ENCODE data around the gene MAN1A1. TPM values are rescaled to one million over a fixed set of nuclear protein-coding genes. Genes with fewer than 3 reads are reported as not detected.

MAN1A1 gene
- total RNA-seq, 4 donors from 2014 or later: 19.0 to 34.8 (median 21.1) TPM

DNA sequence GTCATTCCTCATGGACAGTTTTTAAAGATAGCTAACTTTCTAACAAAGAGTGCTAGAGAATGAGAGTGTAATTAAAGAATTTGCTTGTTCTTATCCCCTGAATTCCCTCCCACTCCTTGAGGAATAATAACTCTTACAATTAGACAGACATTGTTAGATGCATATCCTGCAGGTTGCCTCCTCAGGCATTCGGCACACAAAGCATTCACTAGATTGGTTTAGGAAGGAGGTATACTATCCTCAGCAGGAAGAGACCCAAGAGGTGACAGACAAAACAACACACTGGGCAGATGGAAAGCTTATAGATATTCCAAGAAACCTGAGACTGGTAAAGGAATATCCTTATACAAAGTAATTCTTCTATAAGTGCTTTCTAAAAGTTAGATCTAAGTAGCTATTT is 162.0 kb downstream of the MAN1A1 start:
- ATAC-seq (no peak), DNase-seq (no peak)
- no peaks in the 10 kb centered on the region for H3K27me3 ChIP-seq
- in situ Hi-C loops (cut with MboI; ENCODE audit: low sequenced_read_pairs in 4 of 4): no loop called here
- H3K36me3 ChIP-seq: no peaks in the 10 kb centered on the region
- TF ChIP-seq CTCF (IDR thresholded peaks at IDR 0.05 in 4 of 5, conservative IDR thresholded peaks at IDR 0.05 in 1 of 5) (no peak), POLR2A (IDR thresholded peaks at IDR 0.05) (no peak)
- no peaks in the 10 kb centered on the region for H3K4me1 ChIP-seq
- no peaks in the 10 kb centered on the region for H3K9me3 ChIP-seq
- intact Hi-C loops (cut with DNase I; ENCODE audit: low total_unique reads): no loop called here
- H3K27ac ChIP-seq: no peak overlapping the region
- H3K4me3 ChIP-seq: no peak overlapping the region

GRCh38 chr6:119186490-119186889 is 163.1 kb downstream of the MAN1A1 start:
- no peak for ATAC-seq

DNA sequence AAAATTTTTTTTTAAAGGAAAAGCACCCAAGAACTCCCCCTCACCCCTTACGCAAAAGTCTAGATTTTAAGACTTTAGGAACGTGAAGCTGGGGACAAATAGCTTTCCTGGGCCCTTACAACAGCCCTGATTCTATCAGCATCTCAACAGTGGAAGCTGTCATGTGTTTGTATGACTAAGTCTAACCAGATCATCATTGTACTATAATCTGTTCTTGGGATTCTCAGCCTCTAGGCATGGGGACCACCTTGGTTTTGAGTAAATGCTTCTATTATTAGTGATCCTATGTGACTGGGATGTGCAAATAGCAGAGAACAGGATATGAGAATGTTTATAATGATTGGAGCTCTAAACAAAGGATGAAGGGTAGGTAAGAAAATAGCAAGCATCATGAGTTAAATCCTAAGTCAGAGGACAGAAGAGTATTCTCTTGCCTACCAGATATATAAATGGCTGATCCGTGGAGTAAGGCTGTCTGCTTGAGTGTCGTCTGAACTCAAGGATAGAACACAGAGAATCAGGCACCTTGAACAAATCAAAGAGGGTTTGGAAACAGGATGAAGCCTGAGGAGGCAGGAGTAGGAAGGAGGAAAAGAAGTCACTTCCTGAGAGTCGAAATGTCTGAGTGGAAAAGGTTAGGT is 165.4 kb downstream of the MAN1A1 start:
- H3K27me3 ChIP-seq: no peaks in the 10 kb centered on the region
- TF ChIP-seq CTCF (IDR thresholded peaks at IDR 0.05 in 4 of 5, conservative IDR thresholded peaks at IDR 0.05 in 1 of 5) (no peak), POLR2A (IDR thresholded peaks at IDR 0.05) (no peak)
- no peaks in the 10 kb centered on the region for H3K9me3 ChIP-seq
- ATAC-seq (no peak), DNase-seq (no peak)
- no peaks in the 10 kb centered on the region for H3K36me3 ChIP-seq
- H3K4me3 ChIP-seq: no peak overlapping the region
- in situ Hi-C loops (cut with MboI; ENCODE audit: low sequenced_read_pairs in 4 of 4): no loop called here
- no peaks in the 10 kb centered on the region for H3K4me1 ChIP-seq
- intact Hi-C loops (cut with DNase I; ENCODE audit: low total_unique reads): no loop called here
- H3K27ac ChIP-seq: no peak overlapping the region

More at GRCh38 chr6:119186490-119186889, 163.1 kb downstream of the MAN1A1 start:
- intact Hi-C loops (cut with DNase I; ENCODE audit: low total_unique reads): no loop called here
- H3K9me3 ChIP-seq: no peaks in the 10 kb centered on the region
- no peak overlapping the region for H3K4me3 ChIP-seq
- no peaks in the 10 kb centered on the region for H3K36me3 ChIP-seq
- TF ChIP-seq POLR2A (IDR thresholded peaks at IDR 0.05) (no peak), CTCF (IDR thresholded peaks at IDR 0.05 in 4 of 5, conservative IDR thresholded peaks at IDR 0.05 in 1 of 5) (no peak)
- in situ Hi-C loops (cut with MboI; ENCODE audit: low sequenced_read_pairs in 4 of 4): no loop called here
- no peak for DNase-seq
- no peaks in the 10 kb centered on the region for H3K4me1 ChIP-seq
- no peak overlapping the region for H3K27ac ChIP-seq
- no peaks in the 10 kb centered on the region for H3K27me3 ChIP-seq

DNA sequence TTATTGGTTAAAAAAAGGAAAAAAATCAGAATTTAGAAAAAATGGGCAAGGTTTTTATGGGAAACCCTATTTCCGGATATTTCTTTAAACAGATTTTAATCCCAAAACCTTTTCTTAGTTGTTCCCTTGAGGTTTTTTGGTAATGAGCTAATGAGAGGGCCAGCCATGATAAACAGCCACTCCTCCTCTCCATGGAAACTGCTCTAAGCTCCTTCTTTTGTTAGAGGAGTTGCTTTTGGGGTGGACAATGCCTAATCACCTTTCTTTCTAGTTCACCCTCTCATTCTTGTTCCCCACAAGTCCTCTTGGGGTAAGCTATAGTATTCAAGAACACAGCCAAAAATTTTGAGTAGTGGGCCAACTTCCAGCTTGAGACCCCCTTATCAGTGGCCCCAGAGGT is 166.1 kb downstream of the MAN1A1 start:
- DNase-seq (no peak), ATAC-seq (no peak)
- Histone ChIP-seq H3K4me3 (no peak overlapping the region), H3K36me3 (no peaks in the 10 kb centered on the region), H3K4me1 (no peaks in the 10 kb centered on the region), H3K27me3 (no peaks in the 10 kb centered on the region), H3K27ac (no peak overlapping the region), H3K9me3 (no peaks in the 10 kb centered on the region)
- intact Hi-C loops (cut with DNase I; ENCODE audit: low total_unique reads) (no loop called here), in situ Hi-C loops (cut with MboI; ENCODE audit: low sequenced_read_pairs in 4 of 4) (no loop called here)
- TF ChIP-seq CTCF (IDR thresholded peaks at IDR 0.05 in 4 of 5, conservative IDR thresholded peaks at IDR 0.05 in 1 of 5) (no peak), POLR2A (IDR thresholded peaks at IDR 0.05) (no peak)

DNA sequence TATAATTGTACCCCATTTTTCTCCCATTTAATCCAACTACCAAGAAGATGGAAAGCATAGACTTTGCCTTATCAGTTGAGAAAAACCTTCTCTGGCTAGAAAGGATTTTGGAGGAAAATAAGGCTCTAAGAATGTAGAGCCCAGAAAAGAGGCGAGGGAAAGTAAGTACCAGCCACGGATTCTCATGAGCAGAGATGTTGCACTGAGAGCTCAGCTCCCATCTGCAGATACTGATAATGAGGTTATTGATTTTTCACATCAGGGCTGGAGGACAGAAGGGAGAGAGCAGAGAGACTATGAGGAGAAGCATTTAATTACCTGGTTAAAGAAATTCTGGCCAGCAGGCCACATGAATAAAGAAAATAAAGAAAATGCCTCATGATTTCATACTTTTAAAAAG is 166.7 kb downstream of the MAN1A1 start:
- intact Hi-C loops (cut with DNase I; ENCODE audit: low total_unique reads) (no loop called here), in situ Hi-C loops (cut with MboI; ENCODE audit: low sequenced_read_pairs in 4 of 4) (no loop called here)
- Histone ChIP-seq H3K4me1 (no peaks in the 10 kb centered on the region), H3K36me3 (no peaks in the 10 kb centered on the region), H3K9me3 (no peaks in the 10 kb centered on the region), H3K27me3 (no peaks in the 10 kb centered on the region), H3K27ac (no peak overlapping the region), H3K4me3 (no peak overlapping the region)
- no peak for TF ChIP-seq POLR2A (IDR thresholded peaks at IDR 0.05)
- TF ChIP-seq CTCF (IDR thresholded peaks at IDR 0.05 in 4 of 5, conservative IDR thresholded peaks at IDR 0.05 in 1 of 5): no peak
- DNase-seq: no peak
- no peak for ATAC-seq

All from gastrocnemius medialis (tissue), 4 donors.